Loucy (cell line): ENCODE data around the gene MATCAP1.
A peak's percentile ranks its signal among the peaks of the same experiment; 100 is the strongest.

Experiments
- H2AFZ ChIP-seq: fragments of 200-600 bp; sonication (generic); 2 replicates; pipeline ENCODE4 v1.6.0; 2016; ENCODE audit warnings: antibody characterized with exemption, mild to moderate bottlenecking, low read length, moderate library complexity
- H3F3A ChIP-seq: fragments of 200-600 bp; 2 replicates; pipeline ENCODE4 v1.6.0; 2016; ENCODE audit warnings: antibody characterized with exemption, low read depth, mild to moderate bottlenecking
- H3K27me3 ChIP-seq: fragments of 200-600 bp; sonication (generic); 2 replicates; pipeline ENCODE4 v1.6.1; 2014; ENCODE audit warnings: low read length, mild to moderate bottlenecking; ENCODE audit not compliant: insufficient read depth, poor library complexity, severe bottlenecking
- H3K36me3 ChIP-seq: fragments of 200-600 bp; sonication (generic); 2 replicates; pipeline ENCODE4 v1.6.1; 2016; ENCODE audit warnings: low read length; ENCODE audit not compliant: insufficient read depth
- H3K4me1 ChIP-seq: fragments of 200-600 bp; sonication (generic); 2 replicates; pipeline ENCODE4 v1.5.1; 2014; ENCODE audit warnings: low read length, mild to moderate bottlenecking; ENCODE audit not compliant: insufficient read depth, poor library complexity, severe bottlenecking
- H3K4me2 ChIP-seq: fragments of 200-600 bp; sonication (generic); 2 replicates; pipeline ENCODE4 v1.6.0; 2014; ENCODE audit warnings: antibody characterized with exemption, low read length, low read depth, mild to moderate bottlenecking; ENCODE audit not compliant: poor library complexity, severe bottlenecking
- H3K4me3 ChIP-seq: fragments of 200-600 bp; sonication (generic); 2 replicates; pipeline ENCODE4 v1.5.1; 2014; ENCODE audit warnings: low read length, mild to moderate bottlenecking, mixed read lengths; ENCODE audit not compliant: poor library complexity, severe bottlenecking
- H3K79me2 ChIP-seq: fragments of 200-600 bp; sonication (generic); 2 replicates; pipeline ENCODE4 v1.6.1; 2014; ENCODE audit warnings: low read length; ENCODE audit not compliant: insufficient read depth
- H3K9ac ChIP-seq: fragments of 200-600 bp; sonication (generic); 2 replicates; pipeline ENCODE4 v1.6.0; 2014; ENCODE audit warnings: mild to moderate bottlenecking, low read depth, low read length, moderate library complexity; ENCODE audit not compliant: poor library complexity, severe bottlenecking
- H3K9me2 ChIP-seq: fragments of 200-600 bp; sonication (generic); replicated peaks from 2 replicates; pipeline ENCODE4 v1.6.1; 2016; ENCODE audit warnings: low read depth, low read length, mixed read lengths
- H3K9me3 ChIP-seq: fragments of 200-600 bp; sonication (generic); 2 replicates; pipeline ENCODE4 v1.6.1; 2014; ENCODE audit warnings: mild to moderate bottlenecking, antibody characterized with exemption, low read length, low read depth; ENCODE audit not compliant: insufficient read depth
- H4K20me1 ChIP-seq: fragments of 200-600 bp; sonication (generic); 2 replicates; pipeline ENCODE4 v1.6.0; 2014; ENCODE audit warnings: antibody characterized with exemption, low read length, mild to moderate bottlenecking; ENCODE audit not compliant: insufficient read depth, poor library complexity, severe bottlenecking
- EZH2phosphoT487 ChIP-seq: fragments of 200-600 bp; IDR thresholded peaks from 2 replicates; pipeline ENCODE4 v1.6.1; 2018; ENCODE audit warnings: antibody characterized with exemption, mild to moderate bottlenecking, moderate library complexity, borderline replicate concordance
- TF ChIP-seq, protein P1 (sequence below): fragments of 200-600 bp; sonication (generic); conservative IDR thresholded peaks from 2 replicates; pipeline ENCODE4 v1.5.1; 2014; ENCODE audit warnings: mild to moderate bottlenecking, antibody characterized with exemption, low read length

The MATCAP1 gene

DNA sequence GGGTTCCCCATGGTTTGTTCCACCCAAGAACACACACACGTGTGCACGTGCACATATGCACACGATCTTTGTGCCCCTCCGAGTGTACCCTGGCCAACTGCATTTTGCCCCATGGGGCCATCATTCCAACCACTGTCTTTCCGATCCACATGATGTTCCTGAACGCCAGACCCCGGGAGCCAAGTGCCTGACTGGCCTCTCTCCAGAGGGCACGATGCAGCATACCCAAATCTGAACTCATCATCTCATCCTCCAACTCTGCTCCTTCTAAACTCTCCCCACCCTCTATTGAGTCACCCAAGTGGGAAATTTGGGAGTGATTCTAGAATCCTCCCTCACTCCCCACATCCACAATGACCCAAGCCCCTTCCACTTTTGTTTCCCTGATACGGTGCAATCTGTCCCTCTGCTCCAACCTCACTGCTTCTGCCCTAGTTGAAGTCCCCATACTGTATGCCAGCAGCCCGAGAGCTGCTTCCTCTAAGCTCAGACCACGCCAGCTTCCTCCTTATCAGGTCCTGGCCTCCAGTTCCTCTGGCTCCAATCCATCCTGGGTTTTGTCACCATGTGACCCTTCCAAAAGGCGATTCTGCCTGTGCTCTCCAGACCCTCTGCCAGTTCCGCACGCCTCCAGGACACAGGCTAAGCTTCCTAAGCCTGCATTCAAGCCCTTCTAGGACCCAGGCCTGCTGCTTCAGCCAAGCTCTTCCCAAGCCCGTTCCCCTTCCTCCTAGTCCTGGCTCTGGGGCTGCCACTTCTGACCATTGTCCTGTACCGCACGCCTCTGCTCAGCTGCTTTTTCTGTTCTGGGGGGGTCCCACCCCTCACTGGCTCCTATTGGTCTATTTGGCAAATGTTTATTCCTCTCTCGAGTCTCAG, 33.1 kb upstream of the MATCAP1 start:
- Histone ChIP-seq H3K4me2 (peak overlapping the region; percentile 25), H3F3A (no peaks in the 10 kb centered on the region), H2AFZ (peak overlapping the region; percentile 51), H3K9me3 (no peaks in the 10 kb centered on the region), H4K20me1 (no peaks in the 10 kb centered on the region), H3K4me1 (peaks cover 19% of the 10 kb centered on the region), H3K9ac (peak overlapping the region; percentile 44), H3K79me2 (no peaks in the 10 kb centered on the region), H3K4me3 (no peak overlapping the region), H3K36me3 (no peaks in the 10 kb centered on the region), H3K27me3 (no peaks in the 10 kb centered on the region), H3K9me2 (no peaks in the 10 kb centered on the region)
- TF ChIP-seq EZH2phosphoT487 = no peak
- TF ChIP-seq, protein P1, sequence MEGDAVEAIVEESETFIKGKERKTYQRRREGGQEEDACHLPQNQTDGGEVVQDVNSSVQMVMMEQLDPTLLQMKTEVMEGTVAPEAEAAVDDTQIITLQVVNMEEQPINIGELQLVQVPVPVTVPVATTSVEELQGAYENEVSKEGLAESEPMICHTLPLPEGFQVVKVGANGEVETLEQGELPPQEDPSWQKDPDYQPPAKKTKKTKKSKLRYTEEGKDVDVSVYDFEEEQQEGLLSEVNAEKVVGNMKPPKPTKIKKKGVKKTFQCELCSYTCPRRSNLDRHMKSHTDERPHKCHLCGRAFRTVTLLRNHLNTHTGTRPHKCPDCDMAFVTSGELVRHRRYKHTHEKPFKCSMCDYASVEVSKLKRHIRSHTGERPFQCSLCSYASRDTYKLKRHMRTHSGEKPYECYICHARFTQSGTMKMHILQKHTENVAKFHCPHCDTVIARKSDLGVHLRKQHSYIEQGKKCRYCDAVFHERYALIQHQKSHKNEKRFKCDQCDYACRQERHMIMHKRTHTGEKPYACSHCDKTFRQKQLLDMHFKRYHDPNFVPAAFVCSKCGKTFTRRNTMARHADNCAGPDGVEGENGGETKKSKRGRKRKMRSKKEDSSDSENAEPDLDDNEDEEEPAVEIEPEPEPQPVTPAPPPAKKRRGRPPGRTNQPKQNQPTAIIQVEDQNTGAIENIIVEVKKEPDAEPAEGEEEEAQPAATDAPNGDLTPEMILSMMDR = no peak

- Histone ChIP-seq H3K4me2 (no peak overlapping the region), H2AFZ (no peak overlapping the region), H3K4me3 (no peak overlapping the region), H3K9ac (no peak overlapping the region), H3K27me3 (no peaks in the 10 kb centered on the region), H3K4me1 (peaks cover 19% of the 10 kb centered on the region), H4K20me1 (no peaks in the 10 kb centered on the region), H3K9me3 (no peaks in the 10 kb centered on the region), H3K9me2 (no peaks in the 10 kb centered on the region), H3K36me3 (no peaks in the 10 kb centered on the region), H3K79me2 (no peaks in the 10 kb centered on the region), H3F3A (no peaks in the 10 kb centered on the region)
- TF ChIP-seq EZH2phosphoT487 = no peak
Observed at GRCh38 chr16:67215706-67216105, 31.9 kb upstream of the MATCAP1 start.

GRCh38 chr16:67213197-67214019, 29.6 kb upstream of the MATCAP1 start:
- H3K9me3 ChIP-seq = no peaks in the 10 kb centered on the region
- no peak overlapping the region for H3K4me2 ChIP-seq
- H3K27me3 ChIP-seq = no peaks in the 10 kb centered on the region
- H3K79me2 ChIP-seq = no peaks in the 10 kb centered on the region
- no peak overlapping the region for H3K4me3 ChIP-seq
- no peaks in the 10 kb centered on the region for H4K20me1 ChIP-seq
- no peak for TF ChIP-seq EZH2phosphoT487
- TF ChIP-seq, protein P1 = no peak
- H2AFZ ChIP-seq = no peak overlapping the region
- no peaks in the 10 kb centered on the region for H3F3A ChIP-seq
- H3K9me2 ChIP-seq = no peaks in the 10 kb centered on the region
- H3K9ac ChIP-seq = no peak overlapping the region
- H3K4me1 ChIP-seq = peaks cover 19% of the 10 kb centered on the region
- no peaks in the 10 kb centered on the region for H3K36me3 ChIP-seq
